HEK293 (cell line): ENCODE measurements around the gene KIF5A.

Source experiments
- CTCF ChIA-PET: fragments of 350-600 bp; formaldehyde crosslinking; extraction: SDS; loops from one replicate; lab custom pipeline; 2021; ENCODE audit warnings: antibody characterized with exemption; lab: Yijun Ruan, JAX
- POLR2A ChIA-PET: fragments of 300-600 bp; formaldehyde crosslinking; extraction: SDS; loops from one replicate; lab custom pipeline; 2020; ENCODE audit warnings: antibody characterized with exemption, inconsistent platforms; lab: Yijun Ruan, JAX
- H3K27ac ChIP-seq: fragments of 200-500 bp; sonication (Bioruptor generic); 2 replicates; pipeline ENCODE4 v1.5.1; 2014; ENCODE audit warnings: low read depth, low read length, control low read depth, inconsistent platforms; ENCODE audit errors: extremely low read depth
- H3K36me3 ChIP-seq, 2 experiments: fragments of 200-500 bp in 1 of 2; sonication (Bioruptor generic) in 1 of 2; 1 replicate in 1 of 2; 2 replicates in 1 of 2; pipeline ENCODE4 v1.5.1; 2014 to 2017; ENCODE audit warnings: inconsistent platforms in 2 of 2, low read length in 2 of 2; ENCODE audit not compliant: control insufficient read depth in 2 of 2, insufficient read depth in 1 of 2
- H3K4me1 ChIP-seq: fragments of 200-500 bp; sonication (Bioruptor generic); 2 replicates; pipeline ENCODE4 v1.5.1; 2014; ENCODE audit warnings: mild to moderate bottlenecking, low read length, inconsistent platforms; ENCODE audit not compliant: control insufficient read depth, insufficient read depth
- H3K4me3 ChIP-seq: 2 replicates; pipeline ENCODE4 v1.5.1; 2011; ENCODE audit warnings: low read depth, mild to moderate bottlenecking, control low read depth, low read length, moderate library complexity
- H3K9me3 ChIP-seq: fragments of 200-500 bp; sonication (Bioruptor generic); 2 replicates; pipeline ENCODE4 v1.5.1; 2014; ENCODE audit warnings: low read depth, low read length, inconsistent platforms; ENCODE audit not compliant: control insufficient read depth, insufficient read depth
- FEZF1 ChIP-seq: fragments of 450-650 bp; formaldehyde crosslinking; IDR thresholded peaks from 2 replicates; pipeline ENCODE4 v1.5.1; 2016; ENCODE audit warnings: missing biosample characterization, missing genetic modification characterization
- KLF1 ChIP-seq: fragments of 450-650 bp; formaldehyde crosslinking; IDR thresholded peaks from 2 replicates; pipeline ENCODE4 v1.5.1; 2016; ENCODE audit warnings: missing biosample characterization, missing genetic modification characterization
- PRDM2 ChIP-seq: fragments of 450-650 bp; formaldehyde crosslinking; IDR thresholded peaks from 2 replicates; pipeline ENCODE4 v1.5.1; 2016; ENCODE audit warnings: missing biosample characterization, missing genetic modification characterization, borderline replicate concordance
- SALL2 ChIP-seq: fragments of 450-650 bp; formaldehyde crosslinking; IDR thresholded peaks from 2 replicates; pipeline ENCODE4 v1.5.0; 2017; ENCODE audit warnings: missing biosample characterization, mild to moderate bottlenecking, missing genetic modification characterization, borderline replicate concordance
- SP7 ChIP-seq: fragments of 450-650 bp; formaldehyde crosslinking; IDR thresholded peaks from 2 replicates; pipeline ENCODE4 v1.5.1; 2016; ENCODE audit warnings: missing biosample characterization, missing genetic modification characterization
- TRIM28 ChIP-seq: IDR thresholded peaks from 2 replicates; pipeline ENCODE4 v1.6.1; 2011; ENCODE audit warnings: low read length, control low read depth, borderline replicate concordance
- ZBTB17 ChIP-seq: fragments of 450-650 bp; formaldehyde crosslinking; IDR thresholded peaks from 2 replicates; pipeline ENCODE4 v1.5.1; 2016; ENCODE audit warnings: missing biosample characterization, missing genetic modification characterization
- ZBTB20 ChIP-seq: fragments of 450-650 bp; formaldehyde crosslinking; IDR thresholded peaks from 2 replicates; pipeline ENCODE4 v1.5.1; 2016; ENCODE audit warnings: missing biosample characterization, missing genetic modification characterization
- ZFP3 ChIP-seq: fragments of 450-650 bp; formaldehyde crosslinking; IDR thresholded peaks from 2 replicates; pipeline ENCODE4 v1.5.1; 2016; ENCODE audit warnings: low read depth, missing biosample characterization, missing genetic modification characterization
- ZNF114 ChIP-seq: fragments of 450-650 bp; formaldehyde crosslinking; IDR thresholded peaks from 2 replicates; pipeline ENCODE4 v1.5.0; 2017; ENCODE audit warnings: missing biosample characterization, missing genetic modification characterization
- ZNF18 ChIP-seq: fragments of 450-650 bp; formaldehyde crosslinking; IDR thresholded peaks from 2 replicates; pipeline ENCODE4 v1.5.1; 2016; ENCODE audit warnings: missing biosample characterization, missing genetic modification characterization
- ZNF26 ChIP-seq: fragments of 450-650 bp; formaldehyde crosslinking; IDR thresholded peaks from 2 replicates; pipeline ENCODE4 v1.5.1; 2016; ENCODE audit warnings: missing biosample characterization, missing genetic modification characterization
- ZNF398 ChIP-seq: fragments of 450-650 bp; formaldehyde crosslinking; IDR thresholded peaks from 2 replicates; pipeline ENCODE4 v1.5.1; 2017; ENCODE audit warnings: missing biosample characterization, missing genetic modification characterization
- ZNF501 ChIP-seq: fragments of 450-650 bp; formaldehyde crosslinking; IDR thresholded peaks from 2 replicates; pipeline ENCODE4 v1.5.1; 2016; ENCODE audit warnings: missing biosample characterization, missing genetic modification characterization
- ZNF549 ChIP-seq: fragments of 450-650 bp; IDR thresholded peaks from 2 replicates; pipeline ENCODE4 v1.5.1; 2018; ENCODE audit warnings: missing biosample characterization, missing genetic modification characterization, mild to moderate bottlenecking, inconsistent platforms, moderate library complexity
- ZNF600 ChIP-seq: fragments of 450-650 bp; formaldehyde crosslinking; IDR thresholded peaks from 2 replicates; pipeline ENCODE4 v1.5.1; 2016; ENCODE audit warnings: missing biosample characterization, missing genetic modification characterization
- ZNF677 ChIP-seq: fragments of 450-650 bp; IDR thresholded peaks from 2 replicates; pipeline ENCODE4 v1.5.0; 2018; ENCODE audit warnings: missing biosample characterization, mild to moderate bottlenecking, missing genetic modification characterization, moderate library complexity
- ZNF837 ChIP-seq: fragments of 450-650 bp; formaldehyde crosslinking; IDR thresholded peaks from 2 replicates; pipeline ENCODE4 v1.5.1; 2016; ENCODE audit warnings: missing biosample characterization, missing genetic modification characterization
- ZSCAN18 ChIP-seq: fragments of 450-650 bp; formaldehyde crosslinking; IDR thresholded peaks from 2 replicates; pipeline ENCODE4 v1.5.1; 2016; ENCODE audit warnings: missing biosample characterization, missing genetic modification characterization
- ZSCAN23 ChIP-seq: fragments of 450-650 bp; formaldehyde crosslinking; IDR thresholded peaks from 2 replicates; pipeline ENCODE4 v1.5.1; 2016; ENCODE audit warnings: missing biosample characterization, missing genetic modification characterization

Gene KIF5A

GRCh38 chr12:57603324-57603723 lies 53.5 kb downstream of the KIF5A start (continued):
- no peak for TF ChIP-seq PRDM2 (tag by site-specific recombination)
- TF ChIP-seq ZFP3 = no peak
- TF ChIP-seq ZNF549 (tag by site-specific recombination) = no peak
- no peak for TF ChIP-seq ZNF26 (tag by site-specific recombination)
- no peak for TF ChIP-seq ZNF677 (tag by site-specific recombination)
- TF ChIP-seq ZNF18 = no peak
- no peak for TF ChIP-seq ZSCAN18
- TF ChIP-seq ZNF398 (tag by site-specific recombination) = no peak
- TF ChIP-seq ZNF114 = no peak
- no peak for TF ChIP-seq TRIM28

GRCh38 chr12:57603815-57604453 lies 54.1 kb downstream of the KIF5A start:
- H3K9me3 ChIP-seq = no peaks in the 10 kb centered on the region
- CTCF ChIA-PET = interaction anchor here (0.7 to 2.1 kb wide), 3 partner anchors 17 to 22 kb away, joined by 3 to 7 read pairs (median 5); no protein-coding TSS in a partner anchor
- POLR2A ChIA-PET = interaction anchor here (0.9 to 1.3 kb wide), 4 partner anchors 13 to 71 kb away, joined by 3 to 4 read pairs (median 3); partner anchors contain the start of gene DCTN2
- peak overlapping the region; percentile 52 for H3K4me3 ChIP-seq
- peaks cover 8% of the 10 kb centered on the region; the same call in 1 of the 2 replicates for H3K4me1 ChIP-seq
- peaks cover 5 to 57% of the 10 kb centered on the region in 2 experiments for H3K36me3 ChIP-seq
- H3K27ac ChIP-seq = peak overlapping the region; percentile 27
- peak; percentile 15; the same call in 1 of the 2 replicates for TF ChIP-seq KLF1 (tag by site-specific recombination)
- no peak for TF ChIP-seq SALL2 (tag by site-specific recombination)
- peak; percentile 54; the same call in 1 of the 2 replicates for TF ChIP-seq ZNF398 (tag by site-specific recombination)
- peak; percentile 19; the same call in 1 of the 2 replicates for TF ChIP-seq SP7 (tag by site-specific recombination)
- TF ChIP-seq ZNF837 (tag by site-specific recombination) = no peak
- 0 out of 2 replicates have a peak, but pooled peaks have one; percentile 13 for TF ChIP-seq ZNF501
- no peak for TF ChIP-seq ZSCAN23 (tag by site-specific recombination)
- peak; percentile 54 for TF ChIP-seq ZNF600 (tag by site-specific recombination)
- peak; percentile 36; the same call in 1 of the 2 replicates for TF ChIP-seq ZBTB20 (tag by site-specific recombination)
- TF ChIP-seq FEZF1 (tag by site-specific recombination) = 0 out of 2 replicates have a peak, but pooled peaks have one; percentile 42
- peak; percentile 66 for TF ChIP-seq ZBTB17 (tag by site-specific recombination)
